DLD1 (cell line): Measurements from ENCODE around the gene ARHGEF1.

Source experiments
- in situ Hi-C: cut with HindIII; loops from 2 replicates; pipeline ENCODE4 v1.10.0; 2017; ENCODE audit warnings: low sequenced_read_pairs

ARHGEF1 gene

DNA sequence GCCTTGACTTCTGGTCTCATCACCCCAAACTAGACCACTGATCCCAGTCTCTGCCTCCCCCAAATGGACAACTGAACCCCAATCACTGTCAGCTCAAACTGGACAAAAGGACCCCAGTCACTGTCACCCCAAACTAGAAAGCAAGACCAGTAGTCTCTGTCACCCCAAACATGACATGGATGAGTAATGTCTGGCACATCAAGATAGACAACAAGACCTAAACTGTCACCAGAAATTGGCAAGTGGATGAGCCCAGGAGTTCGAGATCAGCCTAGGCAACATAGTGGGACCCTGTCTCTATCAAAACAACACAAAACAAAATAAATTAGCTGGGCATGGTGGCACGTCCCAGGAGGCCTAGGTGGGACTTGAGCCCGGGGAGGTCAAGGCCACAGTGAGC, 64.1 kb downstream of the ARHGEF1 start:
- in situ Hi-C loops = no loop called here

DNA sequence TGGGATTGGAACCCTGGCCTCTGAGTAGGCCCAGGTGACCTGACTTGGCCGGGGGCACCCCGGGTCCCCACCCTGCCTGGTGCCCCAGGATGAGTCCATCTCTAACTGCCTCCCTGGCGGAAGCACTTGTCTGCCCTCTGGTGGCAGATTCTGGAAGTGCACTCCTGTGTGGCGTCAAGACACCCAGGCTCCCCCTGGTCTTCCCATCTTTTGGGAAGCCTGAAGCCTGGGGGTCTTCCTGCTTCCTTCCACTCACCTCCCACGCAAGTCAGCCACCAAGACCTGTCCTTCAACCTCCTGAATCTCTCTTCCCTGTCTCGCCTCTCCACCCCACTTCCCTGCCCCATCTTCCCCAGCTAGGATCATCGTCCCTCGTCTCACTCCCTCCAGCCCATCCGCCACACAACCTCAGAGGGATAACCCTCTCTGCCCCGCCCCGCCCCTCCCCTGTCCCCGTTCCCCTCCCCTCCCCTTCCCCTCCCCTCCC, 68.7 kb downstream of the ARHGEF1 start:
- in situ Hi-C loops = loop anchor here (10.0 kb wide), 1 partner anchor 97 kb away; no protein-coding TSS in a partner anchor

DNA sequence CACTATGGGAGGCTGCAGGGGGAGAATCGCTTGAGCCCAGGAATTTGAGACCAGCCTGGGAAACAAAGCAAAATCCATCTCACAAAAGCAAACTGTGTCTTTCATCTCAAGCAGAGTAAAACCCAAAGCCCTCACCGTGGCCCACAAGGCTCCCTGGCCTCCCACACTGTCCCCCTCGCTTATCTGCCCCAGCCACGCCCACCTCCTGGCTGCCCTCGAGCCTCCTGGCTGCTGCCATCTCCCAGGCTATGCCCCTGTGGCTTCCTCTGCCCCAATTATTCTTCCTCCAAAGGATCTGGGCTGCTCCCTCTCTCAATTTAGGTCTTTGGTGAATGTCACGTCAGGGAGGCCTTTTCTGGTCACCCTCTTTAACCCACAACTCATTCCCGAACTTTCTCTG, 72.5 kb downstream of the ARHGEF1 start:
- in situ Hi-C loops = loop anchor here (10.0 kb wide), 1 partner anchor 101 kb away; no protein-coding TSS in a partner anchor

DNA sequence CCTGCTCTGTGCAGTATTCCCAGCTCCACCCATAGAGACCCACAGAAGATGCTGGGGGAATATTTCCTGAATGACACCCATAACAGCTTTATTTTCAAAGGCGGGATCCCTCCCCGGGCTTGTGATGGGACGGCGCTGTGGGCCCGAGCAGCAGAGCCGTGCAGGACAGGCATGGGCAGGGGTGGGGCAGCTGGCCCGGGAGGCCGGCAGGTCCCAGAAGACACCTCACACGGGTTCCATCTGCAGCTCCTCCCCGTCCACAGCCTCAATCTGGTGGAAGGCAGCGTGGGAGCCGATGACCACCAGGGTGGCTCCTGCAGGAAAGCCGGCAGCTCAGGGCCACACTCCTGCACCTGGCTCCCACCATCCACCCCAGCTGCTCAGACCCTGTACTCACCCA, 73.6 kb downstream of the ARHGEF1 start:
- in situ Hi-C loops = loop anchor here (10.0 kb wide), 1 partner anchor 102 kb away; no protein-coding TSS in a partner anchor
